HUDEP-2 (cell line): ENCODE measurements around the gene SUPV3L1.

ENCODE experiments used
- DNase-seq, 76 experiments: peaks; one replicate each; lab custom pipeline; 2025; ENCODE audit not compliant: unreplicated experiment in 76 of 76; lab: John Stamatoyannopoulos, UW

Gene SUPV3L1

DNA sequence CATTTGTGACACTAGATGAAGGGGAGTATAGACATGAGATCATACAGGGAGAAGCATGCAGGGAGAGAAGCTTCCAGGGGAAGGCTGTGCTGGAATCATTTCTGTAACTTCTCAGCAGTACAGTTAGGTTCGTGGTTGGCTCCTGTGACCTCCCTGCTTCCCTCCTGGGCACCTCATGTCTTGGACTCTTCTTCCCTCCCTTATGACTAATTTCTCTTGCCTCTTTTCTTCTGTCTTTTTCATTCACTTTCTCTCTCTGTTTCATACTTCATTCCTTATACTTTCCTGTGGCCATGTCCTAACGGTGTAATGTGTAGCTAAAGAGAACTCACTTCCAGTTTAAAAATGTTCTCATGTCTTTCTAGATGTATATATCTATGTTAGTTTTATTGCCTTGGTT is 21.0 kb downstream of the SUPV3L1 start:
- no peak for DNase-seq

DNA sequence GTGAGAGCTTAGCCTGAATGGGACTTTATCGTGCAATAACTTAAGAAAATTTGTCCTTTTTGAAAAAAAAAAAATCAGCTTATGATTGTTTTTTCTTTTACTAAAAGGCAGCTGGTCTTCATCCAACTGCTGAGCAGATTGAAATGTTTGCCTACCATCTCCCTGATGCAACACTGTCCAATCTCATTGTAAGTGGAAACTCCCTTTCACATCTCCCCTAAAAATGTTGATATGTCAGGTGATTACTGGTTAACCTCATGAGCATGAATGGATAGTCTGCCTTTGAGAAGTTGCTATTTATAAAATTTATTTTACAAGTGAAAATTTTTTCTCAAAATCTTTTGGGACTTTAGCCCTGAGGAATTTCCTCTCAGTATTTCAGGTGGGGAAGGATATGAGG is 22.3 kb downstream of the SUPV3L1 start:
- no peak for DNase-seq

DNA sequence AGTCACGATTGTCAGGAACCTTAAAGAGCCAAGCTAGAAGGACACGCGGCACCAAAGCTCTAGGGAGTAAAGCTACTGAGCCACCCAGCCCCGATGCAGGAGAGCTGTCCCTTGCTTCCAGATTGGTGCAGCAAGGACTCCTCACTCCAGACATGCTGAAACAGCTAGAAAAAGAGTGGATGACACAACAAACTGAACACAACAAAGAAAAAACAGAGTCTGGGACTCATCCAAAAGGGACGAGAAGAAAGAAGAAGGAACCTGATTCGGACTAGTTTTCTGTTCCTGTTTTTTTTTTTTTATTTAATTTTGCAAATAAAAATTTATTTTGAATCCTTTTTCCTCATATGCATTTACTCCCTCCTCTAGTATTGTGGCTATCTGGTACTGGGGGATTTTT is 28.7 kb downstream of the SUPV3L1 start:
- DNase-seq: no peak

DNA sequence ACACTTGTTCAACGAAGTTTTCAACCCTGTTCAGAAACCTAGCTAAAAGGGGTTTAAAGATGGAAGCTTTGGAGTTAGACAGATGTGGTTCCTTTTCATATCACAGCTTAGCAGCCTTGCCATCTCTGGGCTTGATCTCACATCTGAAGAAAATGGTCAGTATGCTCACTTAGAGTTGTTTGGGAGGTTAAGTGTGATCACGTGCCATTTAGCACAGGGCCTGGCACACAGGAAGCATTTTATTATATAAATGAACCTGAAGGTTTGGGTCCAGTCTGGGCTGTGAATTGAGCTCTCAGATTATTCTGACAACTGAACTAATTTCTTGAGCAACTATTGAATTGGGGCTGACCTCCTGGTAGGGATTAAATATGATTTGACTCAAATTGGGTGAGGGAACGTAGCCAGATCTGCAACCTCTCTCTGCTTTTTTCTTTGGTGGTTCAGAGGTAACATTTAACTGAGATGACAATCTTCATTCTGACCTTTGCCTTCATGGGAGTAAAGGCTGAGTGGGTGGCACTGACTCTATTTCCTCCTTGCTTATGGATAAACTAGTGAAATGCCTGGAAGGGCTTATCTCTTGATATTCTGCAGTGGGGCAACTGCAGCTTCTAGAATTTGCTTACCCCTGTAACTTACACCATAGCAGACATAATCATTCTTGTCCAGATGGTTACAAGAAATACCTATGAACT is 29.9 kb downstream of the SUPV3L1 start:
- peak in 1 of 76 experiments; percentile 1 for DNase-seq

DNA sequence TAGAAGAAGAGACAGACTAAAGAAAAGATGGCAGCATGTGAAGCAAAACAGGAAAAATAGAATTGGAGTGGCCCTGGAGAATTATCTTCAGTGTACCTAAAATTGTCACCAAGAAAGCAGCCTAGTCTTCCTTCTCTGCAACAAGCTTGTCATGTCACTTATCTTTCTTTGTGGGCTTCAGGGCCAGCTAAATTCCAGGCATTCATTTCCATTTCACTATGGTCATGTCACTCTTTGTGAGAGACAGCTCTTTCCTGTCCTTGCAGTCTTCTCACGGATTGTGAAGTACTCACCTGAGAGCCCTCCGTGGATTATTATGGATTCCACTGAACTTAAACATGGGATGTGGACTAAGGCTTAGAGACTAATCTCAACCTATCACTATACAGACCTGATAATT is 31.1 kb downstream of the SUPV3L1 start:
- no peak for DNase-seq

DNA sequence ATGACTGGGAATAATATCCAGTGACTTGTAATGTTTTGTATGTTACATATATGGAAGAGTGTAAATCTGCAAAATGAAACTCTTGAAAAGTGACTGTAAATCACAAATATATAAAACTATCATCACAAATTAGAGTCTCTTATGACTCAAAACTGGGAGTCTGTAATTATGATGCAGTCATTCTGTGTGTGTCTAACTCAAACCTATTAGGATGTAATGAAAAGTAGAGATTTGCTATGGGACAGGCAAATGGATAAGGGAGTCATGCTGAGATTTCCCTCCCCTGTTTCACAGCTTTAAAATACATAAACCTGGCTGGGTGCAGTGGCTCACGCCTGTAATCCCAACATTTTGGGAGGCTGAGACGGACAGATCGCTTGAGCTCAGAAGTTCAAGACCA is 31.5 kb downstream of the SUPV3L1 start:
- no peak for DNase-seq

DNA sequence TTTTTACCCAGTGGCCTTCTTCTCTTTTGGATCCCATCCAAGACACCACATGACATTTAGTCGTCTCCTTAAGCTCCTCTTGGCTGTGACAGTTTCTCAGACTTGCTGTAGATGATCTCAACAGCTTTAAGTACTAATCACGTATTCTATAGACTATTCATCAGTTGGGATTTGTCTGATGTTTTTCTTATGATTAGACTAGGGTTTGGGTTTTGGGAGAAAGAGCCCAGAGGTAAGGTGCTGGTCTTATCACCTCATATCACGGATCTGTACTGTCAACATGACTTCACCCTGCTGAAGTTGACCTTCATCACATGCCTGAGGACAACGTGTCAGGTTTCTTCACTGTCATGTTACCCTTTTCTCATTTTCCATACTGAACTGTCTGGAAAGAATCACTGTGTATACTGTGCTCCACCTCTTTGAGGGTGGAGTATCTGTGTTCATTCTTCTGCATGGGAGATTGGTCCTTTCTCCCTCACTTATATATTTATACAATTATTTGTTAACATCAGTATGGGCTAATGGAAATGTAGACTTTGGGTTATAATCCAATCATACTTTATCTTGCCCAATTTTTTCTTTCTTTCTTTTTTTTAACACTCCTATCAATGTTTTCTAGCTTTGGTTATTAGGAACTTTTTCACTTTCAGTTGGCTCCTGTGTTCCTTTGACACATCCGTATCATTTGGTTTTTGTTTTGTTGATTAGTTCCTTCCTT is 33.7 kb downstream of the SUPV3L1 start:
- peak in 14 of 76 experiments; percentile 1 to 62 (median 23) for DNase-seq

DNA sequence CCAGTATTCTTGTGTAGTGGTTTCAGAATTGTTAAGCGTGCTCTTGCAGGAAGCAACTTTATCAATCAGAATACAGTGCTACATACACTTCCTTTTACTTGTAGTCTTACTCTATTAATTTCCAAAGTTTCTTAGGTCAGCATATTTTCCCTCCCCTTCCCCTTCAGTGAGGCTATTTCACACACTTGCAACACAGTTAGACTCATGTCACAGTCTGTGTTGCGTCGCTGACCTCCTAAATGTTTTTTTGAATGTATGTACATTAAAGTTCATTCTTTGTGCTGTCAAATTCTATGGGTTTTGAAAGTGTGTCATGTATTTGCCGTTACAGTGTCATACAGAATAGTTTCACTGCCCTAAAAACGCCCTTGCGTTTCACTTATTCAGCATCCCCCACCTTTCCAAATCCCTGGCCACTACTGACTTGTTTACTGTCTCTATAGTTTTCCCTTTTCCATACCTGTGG is 34.7 kb downstream of the SUPV3L1 start:
- no peak for DNase-seq

GRCh38 chr10:69215405-69216171 is 35.6 kb downstream of the SUPV3L1 start:
- DNase-seq: no peak

DNA sequence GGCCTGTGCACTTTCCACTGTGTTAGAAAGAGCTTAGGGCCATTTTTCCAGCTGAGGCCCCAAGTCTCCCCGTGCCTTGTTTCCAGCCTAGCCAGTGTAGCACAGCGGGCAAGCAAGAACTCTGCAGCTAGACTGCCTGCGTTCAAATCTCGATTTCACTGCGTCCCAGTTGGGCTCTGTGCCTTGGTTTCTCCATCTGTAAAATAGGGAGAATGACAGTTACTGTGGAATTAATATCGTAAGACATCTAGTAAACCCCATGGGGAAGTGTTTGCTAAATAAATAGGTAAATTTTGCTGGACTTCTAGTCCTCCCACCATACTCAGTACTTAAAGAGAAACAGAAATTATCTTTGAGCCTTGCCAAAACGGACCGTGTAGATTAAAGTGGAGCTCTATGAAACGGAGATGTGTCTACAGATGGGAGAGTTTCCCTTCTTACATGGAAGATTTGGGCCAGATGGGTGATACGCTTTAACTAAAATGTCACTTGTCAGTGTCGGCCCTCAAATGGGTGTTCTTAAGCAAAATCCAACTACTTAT is 36.6 kb downstream of the SUPV3L1 start:
- DNase-seq: no peak

GRCh38 chr10:69217119-69217754 is 37.2 kb downstream of the SUPV3L1 start:
- no peak for DNase-seq

GRCh38 chr10:69218831-69219230 is 38.8 kb downstream of the SUPV3L1 start:
- no peak for DNase-seq

- DNase-seq: no peak
Measured at GRCh38 chr10:69220041-69220451, 40.0 kb downstream of the SUPV3L1 start, which contains the start of gene HKDC1. HKDC1 (plus strand) TSS chr10:69220332; CDS start chr10:69220436, 104 bp downstream.

- DNase-seq: no peak
Measured at GRCh38 chr10:69220507-69220906, 40.5 kb downstream of the SUPV3L1 start.

DNA sequence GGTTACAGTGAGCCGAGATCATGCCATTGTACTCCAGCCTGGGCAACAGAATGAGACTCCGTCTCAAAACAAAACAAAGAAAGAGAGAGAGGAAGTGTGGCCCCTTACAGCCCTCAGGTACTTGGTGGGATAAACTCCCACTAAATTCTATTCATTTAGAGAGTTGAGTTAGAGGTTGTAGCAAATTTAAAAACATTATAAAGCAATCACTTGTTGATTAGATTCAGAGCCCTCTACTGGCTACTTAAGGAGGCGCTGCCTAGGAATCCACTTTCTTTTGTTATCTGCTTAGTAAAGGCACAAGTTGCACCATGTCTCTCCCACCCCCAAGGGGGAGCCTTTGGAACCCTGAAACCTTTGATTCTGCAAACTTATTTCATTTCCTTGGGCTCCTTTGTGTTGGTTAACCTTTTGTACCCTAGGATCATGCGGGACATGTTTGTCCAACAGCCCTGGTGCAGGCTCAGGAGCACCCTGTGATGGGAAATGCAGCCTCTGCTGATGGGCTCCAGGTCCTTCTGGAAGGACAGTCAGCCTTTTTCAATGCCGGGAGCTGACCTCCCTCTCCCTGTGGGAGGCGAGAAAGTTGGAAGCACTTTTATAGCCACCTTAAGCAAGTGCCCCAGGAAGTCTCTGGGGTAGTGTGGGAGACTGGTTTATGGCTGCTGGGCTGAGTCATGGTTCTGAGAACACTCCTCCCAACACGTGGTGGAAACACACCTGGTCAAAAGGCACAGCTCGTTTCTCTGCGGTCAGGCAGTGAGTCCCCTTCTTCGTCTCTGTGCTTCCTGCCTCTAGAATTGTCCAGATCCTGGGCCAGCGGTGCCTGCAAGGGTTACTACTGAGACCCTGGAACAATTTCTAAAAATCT is 42.4 kb downstream of the SUPV3L1 start:
- DNase-seq: peak in 58 of 76 experiments; percentile 7 to 72 (median 32)

DNA sequence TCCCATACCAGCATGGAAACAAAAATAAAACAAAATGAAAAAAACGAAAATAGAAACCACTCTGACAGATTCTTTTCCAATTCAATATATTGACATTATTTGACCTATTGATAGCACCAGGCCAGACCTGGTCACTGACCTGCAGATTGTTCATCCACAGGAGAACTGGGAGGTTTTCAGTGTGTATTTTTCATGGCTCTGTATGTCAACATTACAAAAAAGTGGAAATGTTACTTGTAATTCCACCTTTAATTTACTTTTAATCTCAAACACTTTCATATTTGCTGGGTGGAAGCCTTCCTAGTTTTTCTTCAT is 43.0 kb downstream of the SUPV3L1 start:
- no peak for DNase-seq

DNA sequence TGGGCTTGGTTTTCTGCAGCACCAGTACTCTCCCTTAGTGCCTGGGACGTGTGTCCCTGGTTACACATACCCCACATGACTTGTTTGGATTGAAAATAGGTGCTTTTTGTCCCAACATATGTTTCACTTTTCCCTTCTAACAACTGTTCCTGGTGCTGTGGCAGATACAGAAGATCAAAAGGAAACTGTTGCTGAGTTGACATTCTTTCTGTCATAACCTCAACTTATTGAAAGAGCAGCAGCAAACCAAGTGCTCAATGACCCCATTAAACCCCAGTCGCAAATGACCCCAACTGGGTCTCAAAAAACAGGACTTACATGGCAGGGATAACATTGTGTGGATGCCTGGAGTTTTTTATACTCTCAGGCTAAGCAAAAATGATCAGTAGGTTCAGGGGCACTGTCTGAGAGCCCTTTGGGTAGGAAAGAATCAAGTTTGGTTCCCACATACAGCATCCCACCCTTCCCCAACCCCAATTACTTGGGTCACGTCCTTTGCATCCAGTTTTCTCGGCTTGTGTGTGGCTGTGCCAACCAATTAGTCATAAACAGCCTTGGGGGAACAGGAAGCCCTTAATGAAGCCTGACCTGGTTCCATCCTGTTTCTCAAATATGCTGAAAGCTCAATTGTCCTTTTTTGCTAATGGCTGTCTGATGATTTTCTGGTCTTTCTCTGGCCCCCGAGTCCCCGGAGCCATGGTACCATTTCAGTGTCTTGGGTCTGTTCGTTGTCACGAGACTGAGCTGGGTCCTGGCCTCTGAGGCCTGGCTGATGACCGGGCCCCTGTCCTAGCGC is 45.0 kb downstream of the SUPV3L1 start:
- DNase-seq: no peak

DNA sequence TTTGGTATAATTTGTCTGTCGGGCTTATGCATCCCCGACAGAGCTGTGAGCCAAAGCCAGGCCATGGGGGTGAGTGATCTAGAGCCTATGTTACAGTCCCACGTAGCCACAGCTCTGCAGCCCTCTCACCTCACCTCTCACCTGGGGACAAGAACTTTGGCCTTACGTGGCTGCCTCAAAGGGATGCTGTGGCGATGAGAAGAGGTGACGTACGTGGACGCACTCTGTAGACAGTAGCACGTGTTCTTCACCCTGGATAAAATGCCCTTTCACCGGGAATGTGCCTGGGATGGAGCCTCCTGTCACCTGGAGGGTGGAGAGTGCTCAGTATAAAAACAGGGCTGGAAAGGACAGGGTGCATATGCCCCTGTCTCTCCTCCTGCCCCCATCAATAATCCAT is 45.6 kb downstream of the SUPV3L1 start:
- DNase-seq: no peak

GRCh38 chr10:69226919-69227450 is 47.0 kb downstream of the SUPV3L1 start:
- no peak for DNase-seq
